NCI-H1694 (cell line): ENCODE results near the gene TEDC1.

Experiments
- DNase-seq: peaks from one replicate; lab custom pipeline; 2025; lab: John Stamatoyannopoulos, UW

Gene TEDC1

DNA sequence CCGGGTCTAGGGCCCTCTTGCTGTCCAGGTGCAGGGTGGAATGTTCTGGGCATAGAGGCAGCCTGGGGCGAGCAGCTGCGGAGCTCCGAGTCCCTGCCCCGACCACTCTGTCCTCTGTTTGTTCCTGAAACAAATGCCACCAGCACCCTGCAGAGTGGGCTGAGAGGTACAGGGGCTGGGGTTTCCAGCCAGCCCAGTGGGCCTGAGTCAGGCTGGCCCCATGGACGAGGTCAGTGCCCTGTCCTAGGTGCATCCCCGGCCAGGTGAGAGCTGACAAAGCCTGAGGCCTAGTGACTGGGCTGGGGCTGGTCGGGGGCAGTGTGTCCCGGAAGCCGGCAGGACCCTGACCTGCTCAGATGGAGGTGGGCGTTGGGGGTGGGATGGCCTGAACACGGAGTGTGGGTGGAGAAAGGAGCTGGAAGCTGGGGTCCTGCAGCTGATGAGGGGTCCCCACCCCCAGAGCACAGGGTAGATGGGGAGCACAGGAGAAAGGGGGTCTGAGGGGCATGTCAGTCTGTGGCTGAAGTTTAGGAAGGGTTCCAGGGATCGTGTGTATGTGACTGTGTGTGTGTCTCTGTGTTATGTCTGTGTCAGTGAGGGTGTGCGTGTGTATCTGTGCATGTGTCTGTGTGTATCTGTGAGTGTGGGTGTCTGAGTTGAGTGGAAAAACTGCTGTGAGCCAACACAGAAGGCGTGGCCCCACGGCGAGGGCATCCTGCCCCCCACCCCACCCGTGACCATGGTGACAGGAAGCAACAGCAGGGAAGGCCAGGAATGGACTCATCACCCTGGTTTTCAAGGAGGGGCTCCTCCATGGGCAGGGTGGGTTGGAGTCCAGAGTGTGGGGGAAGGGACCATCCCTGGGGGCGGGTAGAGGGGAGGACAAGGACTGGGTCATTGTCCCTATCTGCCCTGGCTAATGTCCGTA is 6.7 kb upstream of the TEDC1 start:
- DNase-seq, result no peak

DNA sequence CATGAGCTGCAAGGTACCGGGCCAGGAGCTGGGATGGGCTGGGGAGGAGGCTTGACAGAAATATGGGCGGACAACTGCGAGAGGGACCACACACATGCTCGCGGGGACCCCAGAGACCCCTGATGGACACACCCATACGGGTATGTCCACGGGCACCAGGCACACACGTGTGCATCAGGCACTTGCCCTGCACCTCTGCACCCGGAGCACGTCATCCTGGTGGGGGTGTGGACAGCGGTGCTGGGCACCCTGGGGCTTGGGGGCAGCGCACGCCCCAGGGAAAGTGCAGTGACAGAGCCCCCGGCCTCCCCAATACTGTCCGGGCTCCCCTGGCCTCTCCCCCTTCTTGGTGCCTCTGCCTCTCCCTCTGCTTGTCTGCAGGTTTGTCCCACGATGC is 6.1 kb upstream of the TEDC1 start:
- no peak for DNase-seq

DNA sequence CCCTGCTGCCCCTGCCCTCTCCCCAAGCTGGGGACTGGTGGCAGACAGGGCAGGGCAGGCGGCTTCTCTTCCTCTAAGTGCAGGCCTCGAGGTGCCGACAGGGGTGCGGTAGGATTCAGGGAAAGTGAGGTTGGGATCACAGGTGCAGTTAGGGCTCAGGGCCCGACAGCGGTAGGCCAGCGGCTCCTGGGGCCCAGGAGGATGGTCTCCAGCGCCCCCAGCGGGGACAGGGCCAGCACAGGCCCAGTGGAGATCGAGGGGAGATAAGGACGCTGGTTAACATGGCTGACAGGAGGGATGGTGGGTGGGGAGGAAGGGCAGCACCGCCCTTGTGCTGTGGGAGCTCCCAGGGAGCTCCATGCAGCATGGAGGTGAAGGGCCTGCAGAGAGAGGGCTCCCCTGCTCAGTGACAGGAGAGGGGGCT is 5.3 kb upstream of the TEDC1 start:
- peak; percentile 34 for DNase-seq

DNA sequence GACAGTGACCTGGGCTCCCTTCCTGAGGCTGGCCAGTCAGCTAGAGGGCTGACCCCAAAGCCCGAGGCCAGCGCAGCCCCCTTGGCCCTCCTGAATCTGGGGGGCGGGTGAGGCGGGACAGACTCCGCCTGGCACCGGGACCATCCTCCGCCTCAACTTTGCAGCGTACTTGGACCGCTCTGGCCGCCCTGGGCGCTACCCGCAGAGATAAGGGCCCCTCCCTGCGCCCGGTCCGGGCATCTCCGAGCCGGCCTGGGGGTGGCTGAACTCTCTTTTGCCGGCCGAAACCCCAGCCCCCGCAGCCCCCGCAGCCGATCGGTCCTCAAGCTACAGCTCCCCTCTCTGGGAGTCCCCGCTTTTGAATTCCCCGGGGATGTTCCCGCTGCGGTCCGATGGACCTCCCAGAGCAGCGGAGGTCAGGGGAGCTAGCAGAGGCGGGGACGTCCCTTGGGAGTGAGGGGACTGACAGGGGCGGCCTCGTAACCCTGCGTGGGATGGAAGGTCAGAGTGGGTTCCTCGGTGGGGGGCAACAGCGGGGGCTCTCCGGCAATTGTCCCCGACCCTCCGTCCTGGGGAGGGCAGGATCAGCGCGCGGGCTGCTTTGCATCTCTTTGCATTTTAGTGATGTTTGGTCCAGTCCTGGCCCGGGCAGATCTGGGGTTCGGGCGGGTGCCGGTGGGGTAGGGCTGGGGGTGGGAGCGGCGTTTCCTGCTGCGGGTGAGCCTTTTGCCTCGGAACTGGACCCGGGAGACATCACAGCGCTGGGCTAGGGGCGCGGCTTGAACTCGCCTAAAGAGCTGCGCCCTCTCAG is 4.7 kb upstream of the TEDC1 start, which contains the start of gene CRIP1:
CRIP1 (plus strand) TSS at position 724 of the 811 bp plus-strand sequence. CDS start 374 bp downstream, outside the sequence.
- no peak for DNase-seq

DNA sequence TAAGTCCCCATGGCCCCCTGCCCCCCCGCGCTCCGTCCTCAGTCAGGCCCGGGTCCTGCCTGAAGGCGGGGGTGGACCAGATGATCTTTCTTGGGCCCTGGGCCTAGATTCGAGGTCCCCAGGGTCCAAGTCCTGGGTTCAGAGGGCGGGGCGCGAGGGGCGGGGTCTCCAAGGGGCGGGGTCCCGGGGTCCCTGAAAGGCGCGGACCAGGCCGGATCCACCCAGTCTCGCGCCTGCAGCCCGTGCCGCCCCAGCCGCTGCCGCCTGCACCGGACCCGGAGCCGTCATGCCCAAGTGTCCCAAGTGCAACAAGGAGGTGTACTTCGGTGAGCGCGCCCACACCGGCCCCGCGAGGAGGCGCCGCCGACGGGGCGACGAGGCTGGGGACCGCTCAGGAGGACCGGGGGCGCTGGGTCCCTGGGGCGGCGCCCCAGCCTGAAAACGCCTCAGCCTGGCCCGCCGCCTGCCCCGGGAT is 4.0 kb upstream of the TEDC1 start:
- no peak for DNase-seq

DNA sequence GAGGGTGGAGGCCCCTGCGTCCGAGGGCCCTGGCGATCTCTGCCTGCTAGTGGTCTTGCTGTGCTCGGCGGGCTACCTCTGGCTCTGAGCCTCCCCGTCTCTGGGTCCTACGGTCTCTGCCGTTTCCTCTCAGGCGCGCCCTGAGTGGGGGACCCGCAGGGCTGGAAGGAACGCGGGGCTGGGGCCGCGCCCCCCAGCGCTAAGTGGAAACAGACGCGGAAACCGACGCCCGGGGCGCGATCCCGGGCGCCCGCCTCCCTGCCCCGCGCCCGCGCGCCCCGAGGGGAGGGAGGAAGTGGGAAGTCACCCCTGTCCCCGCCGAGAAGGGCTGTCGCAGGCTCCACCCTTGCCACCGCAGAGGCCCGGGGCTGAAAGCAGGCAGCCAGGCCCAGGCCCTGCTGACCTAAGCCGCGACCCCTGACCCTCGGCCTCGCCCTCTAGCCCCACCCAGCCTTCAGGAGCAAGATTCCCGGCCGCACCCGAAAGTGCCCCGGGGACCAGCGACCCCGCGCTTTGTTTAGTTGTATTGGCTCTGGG is 3.5 kb upstream of the TEDC1 start:
- DNase-seq, result no peak

DNA sequence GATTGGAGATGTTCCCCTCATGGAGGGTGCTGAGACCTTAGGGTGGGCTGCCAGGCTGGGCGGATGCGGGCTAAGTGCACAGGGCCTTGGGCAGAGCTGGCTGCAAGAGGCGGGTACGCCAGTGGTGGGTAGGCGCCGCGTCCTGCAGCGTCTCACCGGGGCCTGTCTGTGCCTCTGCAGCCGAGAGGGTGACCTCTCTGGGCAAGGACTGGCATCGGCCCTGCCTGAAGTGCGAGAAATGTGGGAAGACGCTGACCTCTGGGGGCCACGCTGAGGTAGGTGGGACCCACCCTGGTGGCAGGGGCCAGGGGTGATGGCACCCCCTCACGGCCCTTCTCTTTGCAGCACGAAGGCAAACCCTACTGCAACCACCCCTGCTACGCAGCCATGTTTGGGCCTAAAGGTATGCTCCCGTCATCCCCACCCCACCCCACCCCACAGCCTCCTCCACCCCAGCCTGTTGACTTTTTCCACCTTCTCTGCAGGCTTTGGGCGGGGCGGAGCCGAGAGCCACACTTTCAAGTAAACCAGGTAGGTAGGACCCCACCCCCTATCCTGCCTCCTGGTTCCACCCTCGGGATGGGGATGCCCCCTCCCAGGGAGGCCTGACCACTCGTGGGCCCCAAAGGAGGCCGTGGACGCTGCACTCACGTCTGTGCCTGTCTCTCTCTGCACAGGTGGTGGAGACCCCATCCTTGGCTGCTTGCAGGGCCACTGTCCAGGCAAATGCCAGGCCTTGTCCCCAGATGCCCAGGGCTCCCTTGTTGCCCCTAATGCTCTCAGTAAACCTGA is 2.9 kb upstream of the TEDC1 start:
- DNase-seq, result no peak

DNA sequence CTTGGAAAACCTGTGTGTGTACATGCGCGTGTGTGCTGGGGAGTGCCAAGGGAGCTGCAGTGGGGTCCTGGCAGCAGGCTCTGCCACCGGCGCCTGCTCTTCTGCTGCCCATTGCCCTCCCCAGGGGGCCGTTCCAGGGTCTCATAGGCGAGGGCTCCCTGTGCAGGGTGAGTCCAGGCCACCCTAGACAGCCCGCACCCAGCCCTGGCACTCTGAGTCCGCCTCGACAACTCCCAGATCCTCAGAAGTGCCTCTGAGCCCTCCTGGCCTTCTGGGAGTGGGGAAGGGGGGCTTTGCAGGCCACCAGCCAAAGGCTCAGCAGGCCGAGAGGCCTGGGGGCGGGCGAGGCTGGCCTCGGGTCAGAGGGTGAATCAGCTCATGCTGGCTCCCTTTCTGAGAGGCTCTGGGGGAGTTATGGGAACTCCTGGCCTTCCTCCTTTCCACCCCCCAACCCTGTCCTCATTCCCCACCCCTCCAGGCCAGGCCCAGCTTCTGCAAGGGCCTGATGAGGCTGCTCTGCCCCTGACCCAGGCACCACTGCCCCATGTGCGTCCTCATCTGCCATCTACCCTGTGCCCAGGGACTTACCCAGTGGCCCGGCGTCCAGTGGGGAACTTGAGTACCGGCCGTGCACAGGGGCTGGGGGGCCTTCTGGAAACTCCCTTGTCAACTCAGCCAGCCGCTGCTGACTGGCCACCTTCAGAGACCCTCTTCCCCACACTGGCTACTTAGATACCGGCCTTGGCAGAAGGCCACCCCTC is 2.1 kb upstream of the TEDC1 start:
- no peak for DNase-seq

DNA sequence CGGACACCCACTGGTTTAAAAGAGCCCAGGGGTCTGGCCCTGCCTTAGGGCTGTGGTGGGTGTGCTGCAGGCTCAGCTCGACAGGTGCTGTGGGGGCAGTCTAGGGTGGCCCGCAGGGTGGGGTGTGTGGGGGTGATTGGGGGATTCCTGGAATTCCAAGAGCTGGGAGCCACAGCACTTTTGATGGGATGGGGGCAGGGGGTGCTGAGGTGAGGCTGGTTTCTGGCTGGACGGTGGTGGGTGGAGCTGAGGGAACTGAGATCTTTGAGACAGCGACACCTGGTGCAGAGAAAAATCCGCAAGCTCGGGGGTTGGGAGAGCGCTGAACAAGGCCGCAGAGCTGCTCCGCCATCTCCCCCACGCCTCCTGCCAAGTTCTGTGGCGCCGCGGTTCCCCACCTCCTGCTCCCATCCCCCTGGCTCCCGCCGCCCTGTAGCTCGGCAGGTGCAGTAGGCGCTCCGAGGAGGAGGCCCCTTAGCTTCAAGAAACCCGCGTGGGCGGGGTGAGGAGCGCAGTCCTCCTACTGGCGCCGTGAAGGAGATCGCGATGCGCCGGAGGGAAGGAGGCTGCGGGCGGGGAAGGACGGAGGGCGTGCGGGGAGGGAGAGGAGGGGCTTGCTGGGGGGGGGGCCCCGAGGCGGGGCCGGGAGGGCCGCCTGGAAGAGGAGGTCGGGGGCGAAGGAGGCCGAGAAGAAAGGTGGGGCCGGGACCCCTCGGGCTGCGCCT is 1.3 kb upstream of the TEDC1 start:
- peak; percentile 96 for DNase-seq

DNA sequence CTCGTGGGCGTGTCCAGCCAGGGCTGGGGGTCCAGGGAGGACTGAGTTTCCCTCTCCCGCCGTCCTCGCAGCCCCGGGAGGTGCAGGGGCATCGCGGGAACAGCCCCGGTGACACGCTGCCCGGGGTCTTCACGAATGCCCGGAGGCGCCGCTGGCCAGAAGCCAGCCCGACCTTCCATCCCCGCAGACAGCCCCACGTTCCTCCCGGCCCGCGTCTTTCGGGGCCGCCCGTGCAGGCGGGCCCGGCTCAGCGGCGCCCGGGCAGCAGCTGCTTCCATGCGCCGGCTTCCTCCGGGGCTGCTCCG is 827 bp upstream of the TEDC1 start:
- no peak for DNase-seq

DNA sequence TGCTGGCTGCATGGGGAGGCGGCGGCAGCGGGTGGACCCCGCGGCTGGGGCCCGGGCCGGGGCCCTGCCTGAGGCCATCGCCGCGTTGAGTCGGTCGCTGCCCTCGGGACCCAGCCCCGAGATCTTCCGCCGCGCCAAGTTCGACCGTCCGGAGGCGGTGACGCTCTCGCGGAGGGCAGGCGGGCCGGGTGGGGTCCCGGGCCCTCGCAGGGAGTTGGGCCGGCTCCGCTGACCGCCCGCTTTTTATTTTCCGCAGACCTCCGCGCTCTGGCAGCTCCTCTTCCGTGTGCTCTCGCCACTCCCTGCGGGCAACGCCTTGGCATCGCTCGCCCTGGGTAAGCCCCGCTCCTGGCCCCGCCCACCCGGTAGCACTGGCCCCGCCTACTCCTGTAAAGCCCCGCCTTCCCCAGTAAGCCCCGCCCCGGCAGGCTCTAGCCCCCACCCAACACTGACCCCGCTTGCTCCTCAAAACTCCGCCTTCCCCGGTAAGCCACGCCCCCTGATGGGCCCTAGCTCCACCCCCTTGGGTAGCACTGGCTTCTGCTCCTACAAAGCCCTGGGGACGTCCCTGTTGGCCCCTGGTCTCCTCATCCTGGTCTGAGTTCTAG is 424 bp downstream of the TEDC1 start:
- peak; percentile 68 for DNase-seq

DNA sequence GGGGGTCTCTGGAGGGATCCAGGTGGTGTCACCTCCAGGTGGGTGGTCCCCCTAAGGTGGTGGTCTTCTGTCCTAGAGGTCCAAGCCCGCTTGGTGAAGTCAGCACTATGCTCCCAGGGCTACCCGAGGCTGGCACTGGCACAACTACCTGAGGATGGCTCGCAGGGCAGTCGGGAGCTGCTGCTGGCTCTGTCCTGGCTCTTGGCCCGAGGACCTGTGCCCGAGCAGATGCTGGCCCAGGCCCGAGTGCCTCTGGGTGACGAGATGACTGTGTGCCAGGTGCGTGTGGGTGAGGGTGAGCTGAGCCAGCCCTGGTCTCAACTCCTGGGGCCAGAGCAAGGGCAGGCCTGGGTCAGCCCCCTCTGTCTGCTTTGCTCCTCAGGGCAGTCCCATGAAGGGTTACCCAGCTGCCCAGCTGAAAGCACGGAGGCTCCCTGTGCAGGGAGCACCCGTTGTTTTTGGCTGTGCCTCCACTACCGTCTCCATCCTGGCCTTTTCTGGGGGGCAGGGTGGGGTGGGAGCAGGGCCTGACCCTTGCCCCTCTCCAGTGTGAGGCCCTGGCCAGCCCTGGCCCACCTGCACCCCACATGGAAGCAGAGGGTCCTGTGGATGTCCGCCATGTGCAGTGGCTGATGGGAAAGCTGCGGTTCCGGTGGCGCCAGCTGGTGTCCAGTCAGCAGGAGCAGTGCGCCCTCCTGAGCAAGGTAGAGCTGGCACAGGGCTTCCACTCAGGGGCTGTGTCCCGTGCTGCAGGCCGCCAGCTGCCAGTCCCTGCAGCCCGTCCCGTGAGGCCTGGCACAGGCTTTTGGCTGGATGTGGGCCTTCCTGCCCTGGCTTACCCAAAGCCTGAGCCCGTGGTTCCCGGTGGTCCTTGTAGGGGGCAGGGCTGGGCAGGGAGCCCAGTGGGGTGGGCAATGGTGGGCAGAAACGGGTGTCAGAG is 1.3 kb downstream of the TEDC1 start:
- no peak for DNase-seq

DNA sequence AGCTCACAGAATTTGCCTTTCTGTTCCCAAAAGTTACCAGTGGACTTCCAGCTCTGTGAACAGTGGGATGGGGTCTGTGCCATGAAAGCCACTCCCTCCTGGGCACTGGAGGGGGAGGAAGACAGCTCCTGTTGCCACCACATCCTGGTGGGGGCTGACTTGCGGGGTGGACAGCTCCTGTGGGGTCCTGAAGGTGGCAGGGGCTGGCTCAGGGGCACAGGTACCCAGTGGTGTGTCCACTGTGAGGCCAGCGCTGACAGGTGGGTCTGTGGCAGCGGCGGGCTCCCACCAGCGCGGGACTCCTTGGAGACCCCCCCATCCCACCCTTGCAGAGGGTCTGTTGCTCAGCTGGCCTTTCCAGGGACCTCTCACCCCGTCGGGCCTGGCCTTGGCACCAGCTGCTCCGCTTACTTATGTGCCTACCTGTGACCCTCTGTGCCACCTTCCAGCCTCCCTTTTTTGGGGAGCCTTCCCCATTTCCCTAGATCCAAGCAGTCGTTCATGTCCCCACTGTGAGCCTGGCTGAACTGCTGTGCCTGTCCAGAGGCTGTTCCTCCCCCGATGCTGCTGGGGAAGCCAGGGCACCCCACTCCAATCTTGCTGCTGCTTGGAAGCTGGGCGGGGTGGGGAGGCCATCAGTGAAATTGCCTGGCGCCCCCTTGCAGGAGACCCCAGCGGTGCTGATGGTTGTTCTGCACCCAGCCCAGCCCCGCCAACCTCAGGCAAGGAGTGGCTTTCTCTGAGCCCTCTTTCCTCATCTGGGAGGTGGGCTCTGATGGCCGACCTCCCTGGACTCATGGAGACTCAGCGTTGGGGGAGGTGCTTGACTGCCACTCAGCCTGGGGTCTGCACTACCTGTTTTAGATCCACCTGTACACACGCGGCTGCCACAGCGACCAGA is 2.2 kb downstream of the TEDC1 start:
- no peak for DNase-seq

DNA sequence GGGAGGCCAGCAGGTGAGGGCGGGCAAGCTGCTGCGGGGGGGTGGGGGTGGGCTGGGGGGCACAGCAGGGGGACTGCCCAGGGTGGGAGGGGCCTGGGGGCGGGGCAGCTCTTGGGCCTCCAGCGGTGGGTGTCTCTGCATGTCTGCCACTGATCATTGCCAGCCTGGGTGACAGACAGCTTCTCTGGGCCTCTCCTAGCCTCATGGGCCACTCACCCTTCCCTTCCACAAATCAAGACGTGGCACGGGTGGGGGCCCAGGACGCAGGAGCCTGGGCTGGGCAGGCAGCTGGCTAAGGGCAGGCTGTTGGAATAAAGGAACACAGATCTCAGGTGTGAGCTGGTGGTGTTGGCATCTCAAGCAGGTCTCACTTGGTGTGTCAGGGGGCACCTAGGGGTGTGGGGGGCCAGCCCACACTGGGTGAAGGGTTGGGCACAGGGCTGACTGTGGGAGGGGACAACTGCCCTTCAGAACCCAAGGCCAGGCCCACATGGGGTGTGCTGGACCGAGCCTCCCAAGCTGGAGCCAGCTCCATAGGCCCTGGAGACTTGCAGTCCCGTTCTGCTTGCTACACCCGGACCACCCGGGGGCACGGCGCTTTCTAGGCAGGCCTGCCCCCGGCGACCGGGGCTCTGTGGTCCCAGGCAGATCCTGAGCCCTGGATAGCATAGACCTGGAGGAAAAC is 3.0 kb downstream of the TEDC1 start:
- no peak for DNase-seq

DNA sequence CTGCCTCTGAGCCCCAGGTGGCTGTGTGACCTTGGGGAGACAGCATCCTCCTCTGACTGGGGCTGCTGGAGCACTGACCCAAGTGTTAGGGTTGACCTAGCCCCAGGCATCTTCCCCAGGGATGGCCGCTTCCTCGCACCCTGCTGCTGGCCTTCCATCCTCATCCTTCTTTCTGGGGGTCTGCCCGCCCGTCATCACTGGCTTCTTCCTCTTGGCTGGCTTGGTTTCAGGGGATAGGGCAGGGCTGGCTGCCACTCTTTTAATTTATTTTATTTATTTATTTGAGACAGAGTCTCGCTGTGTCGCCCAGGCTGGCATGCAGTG is 3.5 kb downstream of the TEDC1 start:
- DNase-seq, result no peak

DNA sequence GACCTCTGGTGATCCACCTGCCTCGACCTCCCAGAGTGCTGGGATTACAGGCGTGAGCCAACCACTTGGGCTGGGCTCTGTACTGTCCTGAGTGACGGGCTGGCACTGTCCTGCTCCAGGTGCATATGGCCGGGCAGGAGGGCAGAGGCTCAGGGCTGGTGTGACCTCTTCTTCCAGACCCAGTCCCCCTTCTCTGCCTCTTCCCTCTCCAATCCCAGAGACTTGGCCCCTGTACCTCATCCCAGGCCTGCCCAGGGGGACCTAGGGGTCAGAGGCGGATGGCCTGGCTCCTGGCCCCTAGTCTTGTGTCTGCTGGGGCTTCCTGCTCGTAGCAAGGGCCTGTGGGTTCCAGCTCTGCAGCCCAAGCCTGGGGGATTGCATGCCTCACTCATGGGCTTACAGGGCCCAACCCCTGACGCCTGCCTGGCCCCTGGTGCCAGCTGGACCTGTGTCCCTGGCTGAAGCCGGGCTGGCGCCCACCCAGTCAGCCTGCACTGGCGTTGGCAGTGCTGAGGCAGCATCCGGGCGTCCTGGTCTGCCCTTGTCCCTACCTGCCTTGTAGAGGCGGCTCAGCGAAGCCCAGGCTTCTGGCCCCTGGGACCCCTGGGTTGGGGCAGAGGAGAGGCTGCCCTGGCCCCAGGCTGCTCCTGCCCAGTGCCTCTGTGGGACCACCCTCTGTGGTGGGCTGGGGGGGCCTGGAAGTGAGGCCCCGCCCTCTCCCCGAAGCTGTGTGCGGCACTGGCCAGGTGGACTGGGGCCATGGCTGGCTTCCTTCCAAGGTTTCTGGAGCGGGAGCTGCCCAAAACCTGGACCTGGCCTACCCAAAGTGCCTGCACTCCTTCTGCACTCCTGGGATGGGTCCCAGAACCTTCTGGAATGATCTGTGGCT is 4.3 kb downstream of the TEDC1 start:
- no peak for DNase-seq
